Thyroid gland (tissue), 4 donors: ENCODE data around the gene SCN3A.

Experiments used
- POLR2A ChIP-seq, 2 donors: fragments of 450-650 bp; IDR thresholded peaks; one replicate each; pipeline ENCODE4 v1.6.1; 2017; ENCODE audit warnings: antibody characterized with exemption in 2 of 2, mild to moderate bottlenecking in 2 of 2, moderate library complexity in 1 of 2
- TF ChIP-seq, protein P1 (sequence below), 6 experiments: fragments of 200-600 bp in 3 of 6; fragments of 450-650 bp in 3 of 6; sonication (generic) in 3 of 6; IDR thresholded peaks; one replicate each; pipeline ENCODE4 v1.5.1; 2016 to 2019; ENCODE audit warnings: antibody characterized with exemption in 6 of 6, mild to moderate bottlenecking in 2 of 6, inconsistent platforms in 1 of 6, moderate library complexity in 1 of 6

DNA sequence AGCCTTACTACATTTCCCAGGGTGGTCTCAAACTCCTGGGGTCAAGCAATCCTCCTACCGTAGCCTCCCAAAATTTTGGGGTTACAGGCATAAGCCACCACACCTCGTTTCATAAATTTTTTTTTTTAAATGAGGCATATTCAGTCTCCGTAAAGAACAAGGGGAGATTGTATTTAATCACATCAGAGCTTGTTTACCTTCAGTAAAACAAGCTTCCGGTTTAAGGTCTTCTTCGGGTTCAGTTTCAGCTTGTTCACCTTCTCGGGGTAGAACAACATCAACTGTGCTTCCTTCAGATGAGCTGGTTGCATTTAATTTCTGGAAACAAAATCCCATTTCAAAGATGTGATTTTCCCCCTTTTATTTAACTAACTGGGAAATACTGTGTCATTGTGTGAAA lies 88.6 kb downstream of the SCN3A start:
- TF ChIP-seq, protein P1, sequence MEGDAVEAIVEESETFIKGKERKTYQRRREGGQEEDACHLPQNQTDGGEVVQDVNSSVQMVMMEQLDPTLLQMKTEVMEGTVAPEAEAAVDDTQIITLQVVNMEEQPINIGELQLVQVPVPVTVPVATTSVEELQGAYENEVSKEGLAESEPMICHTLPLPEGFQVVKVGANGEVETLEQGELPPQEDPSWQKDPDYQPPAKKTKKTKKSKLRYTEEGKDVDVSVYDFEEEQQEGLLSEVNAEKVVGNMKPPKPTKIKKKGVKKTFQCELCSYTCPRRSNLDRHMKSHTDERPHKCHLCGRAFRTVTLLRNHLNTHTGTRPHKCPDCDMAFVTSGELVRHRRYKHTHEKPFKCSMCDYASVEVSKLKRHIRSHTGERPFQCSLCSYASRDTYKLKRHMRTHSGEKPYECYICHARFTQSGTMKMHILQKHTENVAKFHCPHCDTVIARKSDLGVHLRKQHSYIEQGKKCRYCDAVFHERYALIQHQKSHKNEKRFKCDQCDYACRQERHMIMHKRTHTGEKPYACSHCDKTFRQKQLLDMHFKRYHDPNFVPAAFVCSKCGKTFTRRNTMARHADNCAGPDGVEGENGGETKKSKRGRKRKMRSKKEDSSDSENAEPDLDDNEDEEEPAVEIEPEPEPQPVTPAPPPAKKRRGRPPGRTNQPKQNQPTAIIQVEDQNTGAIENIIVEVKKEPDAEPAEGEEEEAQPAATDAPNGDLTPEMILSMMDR (IDR thresholded peaks at IDR 0.05) = no peak
- TF ChIP-seq POLR2A (IDR thresholded peaks at IDR 0.05) = no peak
